GM12891 (cell line): ENCODE measurements around the gene CTDNEP1.

Experiments
- DNase-seq: peaks from one replicate; pipeline ENCODE4 v3.0.0; 2011; ENCODE audit warnings: low spot score; ENCODE audit not compliant: insufficient read length
- FAIRE-seq: peaks from 2 replicates; lab custom pipeline; 2011; peaks lifted over from hg19 to GRCh38; lab: Jason Lieb, UNC
- PAX5 ChIP-seq: IDR thresholded peaks from 2 replicates; pipeline ENCODE4 v1.6.1; 2011; ENCODE audit warnings: low read length, moderate library complexity, mild to moderate bottlenecking; ENCODE audit not compliant: insufficient read depth, severe bottlenecking
- POLR2A ChIP-seq: IDR thresholded peaks from 2 replicates; pipeline ENCODE4 v1.6.1; 2011; ENCODE audit warnings: low read depth, low read length, control low read depth
- POLR2AphosphoS5 ChIP-seq: IDR thresholded peaks from 2 replicates; pipeline ENCODE4 v1.6.1; 2011; ENCODE audit warnings: low read depth, low read length, control low read depth
- POU2F2 ChIP-seq: IDR thresholded peaks from 2 replicates; pipeline ENCODE4 v1.6.1; 2011; ENCODE audit warnings: low read depth, mild to moderate bottlenecking, control low read depth, low read length, moderate library complexity
- SPI1 ChIP-seq: IDR thresholded peaks from 2 replicates; pipeline ENCODE4 v1.6.1; 2011; ENCODE audit warnings: low read depth, low read length, control low read depth
- TAF1 ChIP-seq: IDR thresholded peaks from 2 replicates; pipeline ENCODE4 v1.6.1; 2011; ENCODE audit warnings: low read depth, low read length, control low read depth

Gene CTDNEP1

DNA sequence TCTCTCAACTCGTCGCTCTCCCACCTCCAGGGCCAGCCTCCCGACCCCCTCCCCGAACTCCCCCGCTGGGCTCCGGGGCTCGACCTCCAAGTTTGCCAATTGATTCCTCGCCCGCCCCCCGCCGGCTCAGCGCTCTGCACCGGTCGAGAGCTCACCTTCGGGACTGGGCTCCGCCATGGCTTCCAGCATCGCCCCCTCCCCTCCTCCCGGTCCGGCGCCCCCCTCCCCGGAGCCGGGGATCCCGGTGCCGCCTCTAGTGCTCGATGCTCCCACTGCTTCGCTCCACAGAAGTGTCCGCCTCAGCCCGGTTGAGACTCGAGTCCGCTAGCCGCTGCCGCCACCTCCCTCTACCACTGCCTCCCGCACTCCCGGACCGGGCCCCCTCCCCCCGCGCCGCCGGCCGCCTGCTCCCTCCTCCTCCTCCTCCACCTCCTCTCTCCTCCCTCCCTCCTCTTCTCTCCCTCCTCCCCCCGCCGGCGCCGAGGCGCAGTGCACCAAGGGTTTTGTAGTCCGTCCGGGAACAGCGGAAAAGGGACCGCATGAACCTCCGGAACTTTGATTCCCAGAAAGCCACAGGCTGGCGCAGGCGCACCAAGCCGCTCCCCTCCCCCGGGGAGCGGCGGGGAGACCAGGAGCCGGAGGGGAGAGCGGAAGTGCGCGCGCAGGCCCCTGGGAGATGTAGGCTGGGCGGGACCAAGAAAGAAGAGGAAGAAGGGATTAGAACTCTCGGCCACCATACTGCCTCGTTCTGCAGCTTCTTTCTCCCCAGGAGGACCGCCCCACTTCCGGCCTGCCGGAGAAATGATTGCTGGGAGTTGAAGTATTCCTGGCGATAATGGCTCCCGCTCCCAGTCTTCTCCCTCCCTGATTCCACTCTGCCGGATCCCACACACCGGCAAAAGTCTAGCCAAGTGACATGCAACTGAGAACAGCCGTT lies 12.2 kb downstream of the CTDNEP1 start, which contains the start of gene PHF23:
TSS of gene PHF23 (minus strand) at position 367 of the 937 bp plus-strand sequence. CDS start at position 189, 178 bp downstream.
- TF ChIP-seq SPI1 (peak; percentile 74), POU2F2 (no peak)

DNA sequence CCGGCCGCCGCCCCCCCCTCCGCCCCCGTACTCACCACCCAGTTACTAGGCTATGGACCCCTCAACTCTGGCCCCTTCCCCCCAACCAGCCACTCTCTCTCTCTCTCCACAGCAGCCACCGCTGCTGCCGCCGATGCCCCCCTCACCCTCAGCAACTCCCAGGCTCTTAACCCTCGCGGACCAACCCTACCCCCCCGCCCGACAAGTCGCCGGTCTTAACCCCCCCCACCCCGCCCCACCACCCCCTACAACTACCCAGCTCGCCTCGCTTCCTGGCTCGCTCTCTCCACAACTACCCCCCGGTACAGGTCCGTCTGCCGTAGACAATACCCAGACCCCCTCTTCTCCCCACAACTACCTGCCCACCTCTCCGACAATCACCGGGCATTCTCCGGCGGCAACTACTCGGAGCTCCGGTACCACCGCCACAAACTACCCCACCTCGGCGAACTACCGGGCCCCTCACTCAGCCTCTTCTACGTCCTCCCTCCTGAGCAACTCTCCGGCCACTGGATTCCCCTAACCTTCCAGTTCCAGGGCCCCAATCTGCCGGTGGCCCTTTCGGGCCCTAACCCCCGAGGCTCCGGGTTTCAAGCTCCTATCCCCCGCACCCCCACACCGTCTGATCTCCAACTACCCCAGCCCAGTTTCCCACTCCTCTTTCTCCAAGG lies 13.0 kb downstream of the CTDNEP1 start:
- FAIRE-seq (no peak), DNase-seq (no peak)
- TF ChIP-seq TAF1 (0 out of 2 replicates have a peak, but pooled peaks have one; percentile 11), POU2F2 (no peak), POLR2AphosphoS5 (no peak)

More for the DNA sequence above, 12.2 kb downstream of the CTDNEP1 start, which contains the start of gene PHF23:
- FAIRE-seq (peak; percentile 98), DNase-seq (peak; percentile 96)

DNA sequence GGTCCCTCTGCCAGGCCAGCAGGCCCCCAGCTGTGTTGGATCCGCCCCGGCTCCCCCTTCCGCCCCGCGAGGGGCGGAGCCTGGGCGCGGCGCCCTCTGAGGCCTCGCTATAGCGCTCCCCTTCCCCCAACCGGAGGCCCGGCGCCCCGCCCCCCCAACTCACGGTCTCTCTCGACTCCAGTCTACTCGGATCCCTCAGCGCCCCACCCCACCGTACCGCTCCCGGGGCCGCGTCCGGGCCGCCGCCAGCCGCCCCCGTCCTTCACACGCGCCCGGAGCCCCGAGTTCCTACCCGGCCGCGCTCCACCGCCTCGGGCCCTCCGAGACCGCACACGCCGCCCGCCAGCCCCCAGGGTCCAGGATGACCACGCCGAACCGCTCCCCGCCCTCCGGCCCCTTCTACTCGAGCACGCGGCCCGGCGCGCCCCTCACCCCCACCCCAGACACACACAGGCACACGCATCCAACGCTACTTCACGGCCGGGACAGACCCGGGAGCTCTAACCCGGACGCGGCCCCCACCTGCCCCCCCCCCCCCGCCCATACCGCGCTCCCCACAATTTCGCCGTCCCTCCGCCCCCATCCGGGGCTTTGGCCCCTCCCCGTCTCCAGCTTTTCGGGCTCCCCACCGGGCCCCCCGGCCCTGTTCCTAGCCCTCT lies 13.6 kb downstream of the CTDNEP1 start:
- FAIRE-seq, result peak; percentile 41
- TF ChIP-seq POLR2AphosphoS5 (no peak), POLR2A (no peak), SPI1 (no peak), PAX5 (no peak), POU2F2 (no peak)
- DNase-seq, result peak; percentile 71

GRCh38 chr17:7237266-7237760 lies 14.2 kb downstream of the CTDNEP1 start:
- FAIRE-seq (no peak), DNase-seq (no peak)
- TF ChIP-seq POLR2AphosphoS5, result no peak
- TF ChIP-seq POU2F2, result no peak
- no peak for TF ChIP-seq TAF1
- no peak for TF ChIP-seq PAX5
- TF ChIP-seq POLR2A, result no peak
- TF ChIP-seq SPI1, result no peak

DNA sequence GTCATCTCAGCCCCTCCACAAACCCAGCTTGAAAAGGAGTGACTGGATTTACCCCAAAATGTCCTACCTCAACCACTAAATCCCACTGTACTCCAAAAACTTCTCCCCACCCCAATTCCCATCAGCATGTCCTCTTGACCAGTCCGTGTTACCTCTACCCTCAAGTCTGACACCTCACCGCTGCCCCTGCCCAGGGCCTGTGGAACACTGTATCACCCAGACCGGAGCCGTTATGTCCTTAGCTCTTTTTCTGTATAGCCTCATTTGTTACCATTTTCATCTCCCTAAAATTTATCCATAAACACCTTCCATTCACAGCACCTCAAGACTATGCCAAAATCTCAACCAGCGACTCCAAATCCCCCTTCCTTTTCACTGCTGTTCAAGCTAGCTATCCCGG lies 14.7 kb downstream of the CTDNEP1 start:
- no peak for DNase-seq
- no peak for FAIRE-seq
- no peak for TF ChIP-seq POLR2AphosphoS5
- TF ChIP-seq SPI1, result no peak

GRCh38 chr17:7235693-7236665 lies 15.6 kb downstream of the CTDNEP1 start:
- DNase-seq (no peak), FAIRE-seq (no peak)
- TF ChIP-seq POLR2A (no peak), TAF1 (no peak), POLR2AphosphoS5 (peak; percentile 25; the same call in 1 of the 2 replicates), SPI1 (no peak), POU2F2 (no peak)

DNA sequence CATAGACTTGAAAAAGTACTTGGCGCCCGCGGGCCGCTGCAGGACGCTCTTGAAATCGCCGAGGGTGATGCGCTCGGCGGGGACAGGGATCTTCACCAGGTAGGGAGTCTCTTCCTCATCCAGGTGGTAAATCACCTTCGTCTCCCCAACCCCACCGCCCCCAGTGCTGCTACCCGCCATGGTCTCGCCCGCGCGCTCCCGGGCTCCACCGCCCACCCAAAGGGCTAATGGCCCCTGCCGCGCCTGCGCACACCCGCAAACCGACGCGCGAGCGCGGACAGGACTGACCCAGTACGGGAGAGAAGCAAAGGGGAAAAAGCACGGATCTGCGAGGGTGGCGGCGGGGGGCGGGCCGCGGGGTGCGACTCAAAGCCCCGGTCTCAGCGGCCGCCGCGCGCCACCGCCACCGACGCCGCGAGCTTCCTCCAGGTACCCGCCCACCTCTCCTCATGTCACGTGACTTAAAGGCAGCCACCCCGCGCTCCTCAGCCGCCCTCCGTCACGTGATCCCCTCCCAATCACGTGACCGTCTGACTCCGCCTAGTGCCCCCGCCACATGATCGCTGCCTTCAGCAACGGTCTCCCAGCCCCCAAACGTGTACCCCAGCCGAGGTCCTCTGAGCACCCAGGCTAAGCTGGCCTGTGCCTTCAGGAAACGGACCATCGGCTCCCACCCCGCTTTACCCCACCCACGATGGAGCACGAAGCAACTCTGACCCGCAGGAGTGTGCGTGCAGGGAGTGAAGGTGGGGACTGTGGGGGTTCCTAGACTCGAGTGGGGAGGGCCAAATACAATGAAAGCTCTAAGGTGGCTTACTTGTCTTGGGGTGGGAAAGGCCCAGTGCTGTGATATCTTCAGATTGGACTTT lies 17.2 kb downstream of the CTDNEP1 start, which contains the start of gene DVL2:
TSS of gene DVL2 (minus strand) at position 435 of the 869 bp plus-strand sequence. CDS start at position 180, 255 bp downstream.
- TF ChIP-seq POLR2AphosphoS5 (peak; percentile 88), TAF1 (no peak; the same call in 1 of the 2 replicates), POU2F2 (peak; percentile 70; the same call in 1 of the 2 replicates), PAX5 (peak; percentile 28), POLR2A (peak; percentile 92), SPI1 (no peak)
- FAIRE-seq (peak; percentile 100), DNase-seq (peak; percentile 95)

DNA sequence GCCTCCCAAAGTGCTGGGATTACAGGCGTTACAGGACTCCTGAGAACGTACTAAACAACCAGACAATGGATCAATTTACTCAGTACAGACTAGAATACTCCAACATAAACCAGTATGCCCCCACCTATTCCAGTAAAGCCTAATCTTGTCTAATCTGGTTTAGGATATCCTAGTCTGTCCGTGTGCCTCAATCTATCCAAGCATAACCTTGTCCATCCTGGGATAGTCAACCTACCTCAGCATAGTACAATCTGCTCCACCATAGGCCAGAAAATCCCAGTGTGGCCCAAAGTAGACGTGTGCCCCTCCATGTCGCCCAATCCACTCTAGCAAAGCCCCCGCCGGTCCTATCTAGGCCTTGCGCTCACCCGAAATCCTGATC lies 17.8 kb downstream of the CTDNEP1 start:
- no peak for FAIRE-seq
- no peak for TF ChIP-seq TAF1
- TF ChIP-seq POLR2A, result no peak
- TF ChIP-seq POLR2AphosphoS5, result no peak
- no peak for TF ChIP-seq PAX5
- TF ChIP-seq SPI1, result no peak
- TF ChIP-seq POU2F2, result no peak
- no peak for DNase-seq
